B cell (primary cell): Measurements from ENCODE around the gene SMARCA4. TPM values are rescaled to one million over a fixed set of nuclear protein-coding genes. Genes with fewer than 3 reads are reported as not detected.

ENCODE experiments used
- ATAC-seq: fragments of 200-7000 bp; cut with Tn5 transposase; one replicate; pipeline ENCODE4 v1.10.0; 2021; ENCODE audit warnings: low read depth, mild to moderate bottlenecking, moderate number of reproducible peaks, moderate library complexity
- CTCF ChIA-PET: fragments of 350-600 bp; sonication (Branson Sonifier 250); formaldehyde crosslinking; loops from one replicate; lab custom pipeline; 2021; ENCODE audit warnings: antibody characterized with exemption, inconsistent platforms; lab: Charles Lee
- POLR2A ChIA-PET: fragments of 350-600 bp; sonication (Branson Sonifier 250); formaldehyde crosslinking; loops from one replicate; lab custom pipeline; 2021; ENCODE audit warnings: antibody characterized with exemption; lab: Charles Lee
- DNase-seq: peaks from one replicate; pipeline ENCODE4 v3.0.0; 2013
- H2AFZ ChIP-seq: 2 replicates; pipeline ENCODE4 v1.6.1; 2012; ENCODE audit warnings: mild to moderate bottlenecking, low read depth, low read length; ENCODE audit not compliant: insufficient read depth, poor library complexity, severe bottlenecking
- H3K27ac ChIP-seq, 2 donors: 1 replicate in 1 of 2; 2 replicates in 1 of 2; pipeline ENCODE4 v1.5.1; 2012 to 2013; ENCODE audit warnings: low read length in 2 of 2, mild to moderate bottlenecking in 2 of 2, moderate library complexity in 1 of 2
- H3K27me3 ChIP-seq, 4 experiments: fragments of 200-600 bp in 1 of 4; sonication (generic) in 1 of 4; replicated peaks in 1 of 4; 1 replicate in 2 of 4; 2 replicates in 2 of 4; pipeline versions ENCODE4 v1.6.1 to v1.7.0; 2013 to 2016; ENCODE audit warnings: low read length in 3 of 4, mild to moderate bottlenecking in 2 of 4, mixed read lengths in 1 of 4, moderate library complexity in 1 of 4; ENCODE audit not compliant: insufficient read depth in 4 of 4, control insufficient read depth in 3 of 4; ENCODE audit errors: control extremely low read depth in 1 of 4
- H3K36me3 ChIP-seq, 2 experiments: replicated peaks in 1 of 2; 1 replicate in 1 of 2; 2 replicates in 1 of 2; pipeline versions ENCODE4 v1.6.1 to v1.7.1; 2013; ENCODE audit warnings: low read length in 1 of 2; ENCODE audit not compliant: insufficient read depth in 2 of 2, control insufficient read depth in 1 of 2; ENCODE audit errors: control extremely low read depth in 1 of 2, extremely low read depth in 1 of 2
- H3K4me1 ChIP-seq, 2 donors: fragments of 200-600 bp in 1 of 2; sonication (generic) in 1 of 2; 1 replicate in 1 of 2; 2 replicates in 1 of 2; pipeline versions ENCODE4 v1.5.1 to v1.6.1; 2013 to 2017; ENCODE audit warnings: low read length in 2 of 2; ENCODE audit not compliant: control insufficient read depth in 2 of 2, insufficient read depth in 2 of 2
- H3K4me2 ChIP-seq: replicated peaks from 2 replicates; pipeline ENCODE3; 2012; ENCODE audit warnings: mild to moderate bottlenecking, low read depth, low read length; ENCODE audit not compliant: poor library complexity, severe bottlenecking
- H3K4me3 ChIP-seq, 5 experiments: fragments of 200-600 bp in 1 of 5; sonication (generic) in 1 of 5; 1 replicate in 3 of 5; 2 replicates in 2 of 5; pipeline versions ENCODE4 v1.5.1 to v1.7.0; 2011 to 2016; ENCODE audit warnings: low read length in 4 of 5, mild to moderate bottlenecking in 4 of 5, low read depth in 2 of 5, control low read depth in 1 of 5, moderate library complexity in 1 of 5; ENCODE audit not compliant: insufficient read depth in 1 of 5; ENCODE audit errors: control extremely low read depth in 1 of 5, extremely low read depth in 1 of 5
- H3K79me2 ChIP-seq: fragments of 200-600 bp; sonication (generic); one replicate; pipeline ENCODE4 v1.6.0; 2016; ENCODE audit warnings: low read length; ENCODE audit not compliant: control insufficient read depth, insufficient read depth
- H3K9ac ChIP-seq: fragments of 200-600 bp; sonication (generic); 2 replicates; pipeline ENCODE4 v1.6.1; 2017; ENCODE audit warnings: mild to moderate bottlenecking, low read length, moderate library complexity
- H3K9me3 ChIP-seq, 3 donors: one replicate each; pipeline versions ENCODE4 v1.6.1 to v1.7.1; 2013; ENCODE audit warnings: low read length in 2 of 3; ENCODE audit not compliant: control insufficient read depth in 2 of 3, insufficient read depth in 1 of 3; ENCODE audit errors: control extremely low read depth in 1 of 3
- H4K20me1 ChIP-seq: 2 replicates; pipeline ENCODE4 v1.6.0; 2012; ENCODE audit warnings: mild to moderate bottlenecking, low read length; ENCODE audit not compliant: insufficient read depth, control insufficient read depth, poor library complexity, severe bottlenecking
- H3K27ac Mint-ChIP-seq: one replicate; pipeline ENCODE4 v1.8.0; 2021; ENCODE audit warnings: mixed read lengths
- H3K27me3 Mint-ChIP-seq: one replicate; pipeline ENCODE4 v1.8.0; 2021; ENCODE audit warnings: mixed read lengths
- H3K4me1 Mint-ChIP-seq: one replicate; pipeline ENCODE4 v1.8.0; 2021; ENCODE audit warnings: mixed read lengths
- H3K4me3 Mint-ChIP-seq: one replicate; pipeline ENCODE4 v1.8.0; 2021; ENCODE audit warnings: mixed read lengths
- H3K9me3 Mint-ChIP-seq: one replicate; pipeline ENCODE4 v1.8.0; 2022; ENCODE audit warnings: mixed read lengths; ENCODE audit not compliant: insufficient read depth
- EZH2 ChIP-seq: IDR thresholded peaks from 2 replicates; pipeline ENCODE4 v1.6.1; 2012; ENCODE audit warnings: borderline replicate concordance, low read depth, mild to moderate bottlenecking, moderate library complexity, low read length; ENCODE audit not compliant: insufficient read depth, poor library complexity, severe bottlenecking
- WGBS: methylation state at CpG from one replicate; pipeline ENCODE4 v1.1.5; 2013; ENCODE audit warnings: missing lambda C conversion rate; ENCODE audit not compliant: insufficient coverage; 5-methylcytosine and 5-hydroxymethylcytosine counted together
- intact Hi-C: fragments of 100-400 bp; cut with micrococcal nuclease; formaldehyde crosslinking; loops from one replicate; pipeline ENCODE4 v1.10.0; 2022
- polyA plus RNA-seq: library from polyadenylated mRNA; depleted of rRNA; stranded (reverse); fragments of >200 nt; gene quantifications from 2 replicates; pipeline ENCODE4 v1.2.3, GENCODE V29; 2012
- total RNA-seq, 2 donors: library from RNA; stranded (reverse); fragments of 120-200 nt in 1 of 2; gene quantifications; 1 replicate in 1 of 2; 2 replicates in 1 of 2; pipeline versions ENCODE4 v1.2.3 to v1.2.4, GENCODE V29; 2013 to 2022
- TF ChIP-seq, protein P1 (sequence below): fragments of 200-600 bp; IDR thresholded peaks from one replicate; pipeline ENCODE4 v1.8.0; 2022; ENCODE audit warnings: antibody characterized with exemption, mild to moderate bottlenecking

The SMARCA4 gene
- total and polyA plus RNA-seq, 2 donors (not counting 1 experiment from before 2014, with no cell fraction given): 49.7 to 82.3 TPM

DNA sequence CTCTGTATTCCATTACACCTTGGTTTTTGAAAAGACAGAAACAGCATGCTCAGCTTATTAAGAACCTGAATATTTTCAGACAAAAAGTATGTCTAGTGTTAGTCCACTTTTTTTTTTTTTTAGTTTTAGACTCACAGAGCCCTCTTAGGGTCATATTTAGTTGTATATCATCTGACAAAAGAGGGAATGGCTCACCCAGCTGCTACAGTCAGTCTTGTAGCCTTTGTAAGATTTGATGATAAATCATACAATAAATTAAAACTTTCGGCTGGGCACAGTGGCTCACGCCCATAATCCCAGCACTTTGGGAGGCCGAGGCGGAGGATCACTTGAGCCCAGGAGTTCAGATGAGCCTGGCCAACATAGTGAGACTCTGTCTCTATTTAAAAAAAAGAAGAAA lies 84.7 kb downstream of the SMARCA4 start:
- ChIA-PET CTCF (interaction anchor here (0.6 to 1.9 kb wide), 4 partner anchors 9 to 882 kb away, joined by 3 to 12 read pairs (median 7); no protein-coding TSS in a partner anchor), POLR2A (no interaction called here)
- Histone ChIP-seq H3K9ac (no peak overlapping the region), H3K27me3 (peaks cover 0 to 23% (median 5%) of the 10 kb centered on the region in 4 experiments), H2AFZ (no peak overlapping the region), H3K4me1 (peaks cover 41 to 54% of the 10 kb centered on the region in 2 donors), H3K4me2 (no peak overlapping the region), H3K36me3 (peaks cover 0 to 24% of the 10 kb centered on the region in 2 experiments), H3K4me3 (no peak overlapping the region), H3K79me2 (peaks cover 6% of the 10 kb centered on the region), H3K9me3 (peaks cover 0 to 7% (median 0%) of the 10 kb centered on the region in 3 donors), H3K27ac (no peak overlapping the region), H4K20me1 (peaks cover 51% of the 10 kb centered on the region)
- WGBS: 97% methylated on average over 4 of the region's 4 CpGs
- Mint-ChIP-seq H3K4me1 (peaks cover 40% of the 10 kb centered on the region), H3K4me3 (no peak overlapping the region), H3K9me3 (no peaks in the 10 kb centered on the region), H3K27me3 (peaks cover 18% of the 10 kb centered on the region), H3K27ac (no peak overlapping the region)
- no peak for TF ChIP-seq EZH2
- TF ChIP-seq, protein P1, sequence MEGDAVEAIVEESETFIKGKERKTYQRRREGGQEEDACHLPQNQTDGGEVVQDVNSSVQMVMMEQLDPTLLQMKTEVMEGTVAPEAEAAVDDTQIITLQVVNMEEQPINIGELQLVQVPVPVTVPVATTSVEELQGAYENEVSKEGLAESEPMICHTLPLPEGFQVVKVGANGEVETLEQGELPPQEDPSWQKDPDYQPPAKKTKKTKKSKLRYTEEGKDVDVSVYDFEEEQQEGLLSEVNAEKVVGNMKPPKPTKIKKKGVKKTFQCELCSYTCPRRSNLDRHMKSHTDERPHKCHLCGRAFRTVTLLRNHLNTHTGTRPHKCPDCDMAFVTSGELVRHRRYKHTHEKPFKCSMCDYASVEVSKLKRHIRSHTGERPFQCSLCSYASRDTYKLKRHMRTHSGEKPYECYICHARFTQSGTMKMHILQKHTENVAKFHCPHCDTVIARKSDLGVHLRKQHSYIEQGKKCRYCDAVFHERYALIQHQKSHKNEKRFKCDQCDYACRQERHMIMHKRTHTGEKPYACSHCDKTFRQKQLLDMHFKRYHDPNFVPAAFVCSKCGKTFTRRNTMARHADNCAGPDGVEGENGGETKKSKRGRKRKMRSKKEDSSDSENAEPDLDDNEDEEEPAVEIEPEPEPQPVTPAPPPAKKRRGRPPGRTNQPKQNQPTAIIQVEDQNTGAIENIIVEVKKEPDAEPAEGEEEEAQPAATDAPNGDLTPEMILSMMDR: no peak
- intact Hi-C loops: loop anchor here (5.0 kb wide), 2 partner anchors 83 to 377 kb away; partner anchors contain the start of gene SMARCA4
- DNase-seq (no peak), ATAC-seq (no peak)

DNA sequence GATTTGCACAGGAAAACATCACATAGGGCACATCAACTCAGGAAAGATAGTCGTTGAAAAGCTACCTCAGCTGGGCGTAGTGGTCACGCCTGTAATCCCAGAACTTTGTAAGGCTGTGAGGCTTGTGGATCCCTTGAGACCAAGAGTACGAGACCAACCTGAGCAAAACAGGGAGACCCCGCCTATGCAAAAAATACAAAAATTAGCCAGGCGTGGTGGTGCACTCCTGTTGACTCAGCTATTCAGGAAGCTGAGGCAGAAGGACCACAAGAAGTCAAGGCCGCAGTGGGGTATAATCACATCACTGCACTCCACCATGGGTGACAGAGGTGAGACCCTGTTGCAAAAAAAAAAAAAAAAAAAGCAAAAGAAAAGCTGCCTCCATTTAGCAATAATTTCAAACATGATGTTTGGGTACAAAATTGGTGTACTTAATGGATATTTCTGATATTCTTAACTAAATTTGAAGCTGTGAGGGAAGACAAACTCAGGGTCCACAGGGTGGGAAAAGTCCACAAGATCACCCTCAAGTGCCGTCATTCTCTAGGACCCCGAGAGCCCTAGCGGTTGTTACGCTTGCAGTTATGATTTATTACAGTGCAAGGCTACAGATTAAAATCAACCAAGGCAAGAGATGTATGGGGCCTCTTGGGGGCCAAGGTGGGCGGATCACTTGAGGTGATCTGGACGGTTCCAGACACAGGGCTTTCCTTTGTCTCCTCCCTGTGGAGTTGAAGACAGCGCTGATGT lies 86.0 kb downstream of the SMARCA4 start:
- peak overlapping the region; percentile 45 for H3K4me3 Mint-ChIP-seq
- no peak for ATAC-seq

More for the DNA sequence above, 86.0 kb downstream of the SMARCA4 start:
- Histone ChIP-seq H2AFZ (no peak overlapping the region), H3K9ac (no peak overlapping the region), H3K4me2 (peak overlapping the region; percentile 43), H3K27me3 (peaks cover 0 to 18% (median 2%) of the 10 kb centered on the region in 4 experiments), H3K9me3 (peaks cover 0 to 12% (median 0%) of the 10 kb centered on the region in 3 donors), H3K79me2 (no peaks in the 10 kb centered on the region), H3K4me3 (no peak overlapping the region), H3K36me3 (peaks cover 0 to 18% of the 10 kb centered on the region in 2 experiments), H4K20me1 (peaks cover 46% of the 10 kb centered on the region), H3K27ac (no peak overlapping the region), H3K4me1 (peaks cover 54 to 66% of the 10 kb centered on the region in 2 donors)
- intact Hi-C loops: loop anchor here (5.0 kb wide), 2 partner anchors 84 to 376 kb away; partner anchors contain the start of gene SMARCA4
- H3K27ac Mint-ChIP-seq: no peak overlapping the region
- peaks cover 15% of the 10 kb centered on the region for H3K27me3 Mint-ChIP-seq
- no peaks in the 10 kb centered on the region for H3K9me3 Mint-ChIP-seq
- 40% methylated on average over 12 of the region's 14 CpGs for WGBS
- CTCF ChIA-PET: interaction anchor here (0.8 to 1.4 kb wide), 3 partner anchors 11 to 83 kb away, joined by 3 to 8 read pairs (median 6); no protein-coding TSS in a partner anchor
- POLR2A ChIA-PET: interaction anchor here (0.6 to 0.7 kb wide), 2 partner anchors 9 to 1344 kb away, joined by 5 to 11 read pairs; no protein-coding TSS in a partner anchor
- TF ChIP-seq, protein P1: no peak
- no peak for TF ChIP-seq EZH2
- H3K4me1 Mint-ChIP-seq: peaks cover 49% of the 10 kb centered on the region
- DNase-seq: peak; percentile 62
